Mononuclear cell (primary cell): ENCODE data around the gene COL6A1. TPM values are rescaled to one million over a fixed set of nuclear protein-coding genes. Genes with fewer than 3 reads are reported as not detected.
"Not testable (repeated sequence)": the region's sequence is repeated elsewhere in the genome, so short reads cannot be mapped to it uniquely, and the experiment has no call there.

Source experiments
- H3K27me3 ChIP-seq: 2 replicates; pipeline ENCODE4 v1.6.0; 2011; ENCODE audit warnings: low read length, control low read depth; ENCODE audit not compliant: insufficient read depth
- H3K4me1 ChIP-seq: 2 replicates; pipeline ENCODE4 v1.5.1; 2011; ENCODE audit warnings: mild to moderate bottlenecking, low read length, control low read depth; ENCODE audit not compliant: insufficient read depth
- H3K4me3 ChIP-seq: 2 replicates; pipeline ENCODE4 v1.5.1; 2011; ENCODE audit warnings: mild to moderate bottlenecking, low read length, moderate library complexity
- H3K9me3 ChIP-seq: 2 replicates; pipeline ENCODE4 v1.5.1; 2011; ENCODE audit warnings: low read depth, mild to moderate bottlenecking, control low read depth, low read length
- total RNA-seq: library from RNA; depleted of rRNA; stranded (reverse); fragments of >200 nt; gene quantifications from one replicate; pipeline ENCODE4 v1.2.3, GENCODE V29; 2012

COL6A1 gene
- total RNA-seq, 1 donor: 1.4 TPM

DNA sequence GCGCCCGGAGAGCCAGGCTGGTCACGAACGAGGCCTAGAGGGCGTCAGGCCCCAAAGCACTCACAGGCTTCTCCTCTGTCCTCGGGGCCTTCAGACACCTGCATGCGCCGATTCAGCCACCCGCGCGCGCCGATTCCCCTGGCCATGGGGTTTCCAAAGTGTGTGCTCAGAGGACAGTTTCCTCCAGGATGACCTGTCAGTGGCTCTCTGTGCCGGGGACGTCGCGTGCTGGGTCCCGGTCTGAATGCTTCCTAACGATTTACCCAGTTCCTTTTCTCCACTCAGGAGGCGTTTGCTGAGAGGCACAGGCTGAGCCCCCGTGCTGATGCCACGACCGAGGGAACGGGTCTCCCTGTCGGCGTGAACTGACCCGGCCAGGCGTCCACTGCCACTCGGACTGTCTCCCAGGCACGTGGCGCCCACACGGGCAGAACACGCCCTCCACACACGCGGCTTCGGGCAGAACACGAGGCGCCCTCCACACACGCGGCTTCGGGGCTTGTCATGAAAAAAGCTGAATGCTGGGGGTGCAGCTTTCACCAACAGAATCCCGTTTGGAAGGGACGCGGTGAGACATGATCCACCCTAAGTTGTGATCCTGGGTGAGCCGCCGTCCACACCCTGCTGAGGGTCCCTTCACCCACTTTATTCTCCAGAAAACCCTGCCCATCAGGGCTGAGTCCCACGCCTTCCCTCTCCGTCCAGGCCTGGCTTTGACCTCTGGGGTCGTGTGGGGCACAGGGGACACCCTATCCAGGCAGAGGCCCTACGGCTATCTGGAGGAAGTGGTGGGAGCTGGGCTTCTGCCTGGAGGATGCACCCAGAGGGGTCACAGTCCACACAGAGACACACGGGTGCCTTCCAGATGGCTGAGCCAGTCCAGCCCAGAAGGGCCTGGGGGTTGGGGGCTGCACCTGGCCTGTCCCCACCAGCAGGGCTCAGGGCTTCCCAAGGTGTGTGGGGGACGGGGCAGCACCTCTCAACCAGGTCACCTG is 56.1 kb downstream of the COL6A1 start:
- Histone ChIP-seq H3K9me3 (no peaks in the 10 kb centered on the region), H3K4me3 (no peak overlapping the region), H3K27me3 (no peaks in the 10 kb centered on the region), H3K4me1 (no peaks in the 10 kb centered on the region)

GRCh38 chr21:46038341-46038829 is 56.8 kb downstream of the COL6A1 start:
- Histone ChIP-seq H3K27me3 (no peaks in the 10 kb centered on the region), H3K9me3 (no peaks in the 10 kb centered on the region), H3K4me1 (no peaks in the 10 kb centered on the region), H3K4me3 (no peak overlapping the region)

GRCh38 chr21:46038871-46039397 is 57.4 kb downstream of the COL6A1 start:
- no peaks in the 10 kb centered on the region for H3K9me3 ChIP-seq
- no peaks in the 10 kb centered on the region for H3K4me1 ChIP-seq
- H3K27me3 ChIP-seq: no peaks in the 10 kb centered on the region
- H3K4me3 ChIP-seq: no peak overlapping the region

DNA sequence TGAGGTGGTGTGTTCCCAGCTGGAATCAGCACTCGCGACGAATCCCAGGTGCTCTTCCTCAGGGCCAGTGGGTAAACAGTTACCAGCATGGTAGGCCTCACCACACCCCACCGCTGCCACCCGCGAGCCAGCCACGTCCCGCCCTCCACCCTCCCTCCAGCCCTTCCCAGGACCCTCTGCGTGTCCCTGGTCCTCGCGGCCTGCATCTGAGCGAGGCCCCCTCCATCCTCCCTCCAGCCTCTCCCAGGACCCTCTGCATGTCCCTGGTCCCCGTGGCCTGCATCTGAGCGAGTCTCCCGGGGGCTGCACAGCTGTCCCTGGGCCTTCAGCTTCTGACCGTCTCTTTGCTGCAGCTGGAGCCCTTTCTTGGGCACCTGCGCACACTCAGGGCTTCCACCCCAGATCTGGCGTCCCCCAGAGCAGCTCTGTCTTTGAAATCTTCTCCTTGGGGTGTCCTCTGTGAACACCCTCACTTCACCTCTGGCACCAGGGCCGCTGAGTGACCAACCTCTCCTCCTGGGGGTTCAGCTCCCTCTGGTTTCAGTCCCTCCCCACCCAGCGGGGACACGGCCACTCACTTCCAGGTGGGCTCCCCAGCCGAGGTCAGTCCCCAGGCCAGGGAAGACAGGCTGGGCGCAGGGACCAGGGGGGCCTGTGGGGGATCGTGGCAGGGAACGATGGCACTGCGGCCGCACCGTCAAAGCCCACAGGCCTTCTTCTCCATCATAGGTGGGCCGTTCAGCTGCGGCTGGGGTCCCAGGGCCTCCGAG is 58.5 kb downstream of the COL6A1 start:
- Histone ChIP-seq H3K9me3 (no peaks in the 10 kb centered on the region), H3K4me3 (no peak overlapping the region), H3K4me1 (no peaks in the 10 kb centered on the region), H3K27me3 (no peaks in the 10 kb centered on the region)

- Histone ChIP-seq H3K27me3 (no peaks in the 10 kb centered on the region), H3K9me3 (no peaks in the 10 kb centered on the region), H3K4me3 (no peak overlapping the region), H3K4me1 (no peaks in the 10 kb centered on the region)
These were observed 59.1 kb downstream of the COL6A1 start for GRCh38 chr21:46040707-46041106.

GRCh38 chr21:46041183-46041582 is 59.6 kb downstream of the COL6A1 start:
- H3K27me3 ChIP-seq: no peaks in the 10 kb centered on the region
- no peaks in the 10 kb centered on the region for H3K9me3 ChIP-seq
- no peak overlapping the region for H3K4me3 ChIP-seq
- H3K4me1 ChIP-seq: no peaks in the 10 kb centered on the region

DNA sequence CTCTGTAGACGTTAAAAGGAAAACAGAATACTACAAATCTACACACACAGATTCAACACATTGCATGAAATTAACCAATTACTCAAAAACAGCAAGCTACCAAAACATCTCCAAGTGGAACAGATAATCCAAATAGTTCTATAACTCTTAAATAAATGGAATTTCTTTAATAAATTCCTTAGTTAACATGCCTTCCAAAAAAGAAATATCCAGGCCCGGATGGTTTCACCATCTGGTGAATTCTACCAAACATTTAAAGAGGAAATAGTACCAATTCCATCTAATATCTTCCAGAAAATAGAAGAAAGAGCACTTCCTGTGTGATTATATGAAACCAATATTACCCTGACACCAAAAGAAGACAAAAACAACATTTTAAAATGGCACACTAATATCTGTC is 63.6 kb downstream of the COL6A1 start:
- H3K9me3 ChIP-seq: no peaks in the 10 kb centered on the region
- no peaks in the 10 kb centered on the region for H3K27me3 ChIP-seq
- H3K4me1 ChIP-seq: no peaks in the 10 kb centered on the region

DNA sequence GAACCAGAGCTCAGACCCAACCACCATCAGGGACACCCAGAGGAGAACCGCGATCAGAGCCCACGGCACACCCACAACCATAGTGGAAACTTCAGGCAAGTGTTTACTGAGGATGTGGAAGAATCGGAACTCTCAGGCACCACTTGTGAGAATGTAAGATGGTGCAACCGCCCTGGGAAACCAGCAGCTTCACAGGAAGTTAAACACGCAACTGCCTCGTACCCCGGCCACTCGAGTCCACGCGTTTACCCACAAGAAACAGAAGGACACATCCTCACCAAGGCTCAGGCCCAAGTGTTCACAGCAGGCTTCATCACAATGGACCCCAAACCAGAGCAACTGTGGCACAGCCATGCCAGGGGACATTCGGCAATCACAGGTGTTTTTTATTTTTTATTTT is 64.9 kb downstream of the COL6A1 start:
- no peak overlapping the region for H3K4me3 ChIP-seq
- H3K27me3 ChIP-seq: no peaks in the 10 kb centered on the region
- no peaks in the 10 kb centered on the region for H3K9me3 ChIP-seq

More for the DNA sequence above, 63.6 kb downstream of the COL6A1 start:
- no peak overlapping the region for H3K4me3 ChIP-seq

DNA sequence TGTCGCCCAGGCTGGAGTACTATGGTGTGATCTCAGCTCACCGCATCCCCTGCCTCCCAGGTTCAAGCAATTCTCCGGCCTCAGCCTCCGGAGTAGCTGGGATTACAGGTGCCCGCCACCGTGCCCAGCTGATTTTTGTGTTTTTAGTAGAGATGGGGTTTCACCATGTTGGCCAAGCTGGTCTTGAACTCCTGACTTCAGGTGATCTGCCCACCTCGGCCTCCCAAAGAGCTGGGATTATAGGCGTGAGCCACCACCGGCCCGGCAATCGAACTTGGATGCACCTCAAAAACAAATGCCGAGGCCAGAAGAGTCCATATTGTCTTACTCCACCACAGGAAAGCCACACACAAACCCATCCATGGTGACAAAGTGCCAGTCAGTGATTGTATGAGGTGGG is 65.3 kb downstream of the COL6A1 start:
- H3K27me3 ChIP-seq, H3K4me1 ChIP-seq, H3K9me3 ChIP-seq, H3K4me3 ChIP-seq: not testable (repeated sequence)

More for the DNA sequence above, 64.9 kb downstream of the COL6A1 start:
- no peaks in the 10 kb centered on the region for H3K4me1 ChIP-seq

DNA sequence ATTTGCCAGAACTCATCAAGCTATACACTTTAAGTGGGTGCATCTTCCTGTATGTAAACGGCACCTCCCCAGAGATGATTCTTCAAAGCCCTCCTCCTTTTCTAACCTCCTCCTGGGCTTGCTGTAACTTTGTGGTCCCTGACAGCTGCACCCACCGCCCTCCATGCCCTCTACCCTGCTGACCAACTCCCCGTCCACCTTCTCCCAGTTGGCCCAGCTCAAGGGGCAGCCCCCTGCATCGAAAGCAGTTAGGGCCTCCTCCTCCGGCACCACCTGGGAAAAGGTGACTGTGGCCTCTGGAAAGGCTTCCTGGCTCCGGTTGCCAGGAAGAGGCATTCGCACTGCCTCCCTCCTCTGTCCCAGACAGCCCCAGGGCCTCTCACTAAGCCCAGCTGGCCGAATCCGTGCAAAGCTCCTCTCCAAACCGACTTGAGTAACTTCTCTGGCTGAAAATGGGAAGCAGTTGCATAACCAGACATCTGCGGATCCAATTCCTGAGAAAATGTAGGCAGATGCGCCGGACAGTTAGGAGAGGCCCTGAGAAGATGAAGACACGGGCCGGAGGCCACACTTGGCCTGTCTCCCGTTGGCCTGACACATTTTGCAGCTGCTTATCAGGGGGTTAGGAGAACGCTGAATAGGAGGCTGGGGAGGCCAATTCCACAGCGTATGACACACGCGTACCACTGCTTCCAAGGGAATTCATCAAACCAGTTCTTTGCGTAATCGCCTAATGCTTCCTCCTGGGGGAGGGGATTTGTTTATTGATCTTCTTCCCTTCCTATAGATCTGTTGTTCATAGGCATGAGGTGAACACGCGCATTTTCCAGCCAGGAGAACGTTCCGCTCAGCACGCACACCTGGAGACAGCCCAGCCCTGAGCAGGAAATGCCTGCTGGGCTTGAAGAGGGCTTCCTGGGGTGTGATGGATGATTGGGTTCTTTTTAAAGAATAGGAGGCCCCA is 67.6 kb downstream of the COL6A1 start:
- Histone ChIP-seq H3K4me3 (no peak overlapping the region), H3K27me3 (no peaks in the 10 kb centered on the region), H3K4me1 (no peaks in the 10 kb centered on the region)

GRCh38 chr21:46049890-46050667 is 68.5 kb downstream of the COL6A1 start:
- Histone ChIP-seq H3K27me3 (no peaks in the 10 kb centered on the region), H3K9me3 (no peaks in the 10 kb centered on the region), H3K4me3 (no peak overlapping the region), H3K4me1 (no peaks in the 10 kb centered on the region)

More for the DNA sequence above, 67.6 kb downstream of the COL6A1 start:
- H3K9me3 ChIP-seq: no peaks in the 10 kb centered on the region

- Histone ChIP-seq H3K27me3 (no peaks in the 10 kb centered on the region), H3K9me3 (no peaks in the 10 kb centered on the region), H3K4me3 (no peak overlapping the region), H3K4me1 (no peaks in the 10 kb centered on the region)
These were observed 69.3 kb downstream of the COL6A1 start for GRCh38 chr21:46050668-46051378.

- H3K9me3 ChIP-seq: no peaks in the 10 kb centered on the region
- H3K27me3 ChIP-seq: no peaks in the 10 kb centered on the region
- H3K4me1 ChIP-seq: no peaks in the 10 kb centered on the region
These were observed 69.8 kb downstream of the COL6A1 start for GRCh38 chr21:46051379-46051770.

More at GRCh38 chr21:46051379-46051770, 69.8 kb downstream of the COL6A1 start:
- H3K4me3 ChIP-seq: no peak overlapping the region
